T47D (cell line): Measurements from ENCODE around the gene CD40.
"Not testable (repeated sequence)": the region's sequence is repeated elsewhere in the genome, so short reads cannot be mapped to it uniquely, and the experiment has no call there.

Experiments used
- DNase-seq, 2 experiments: peaks; one replicate each; pipeline versions ENCODE4 v3.0.0 to v3.0.0-alpha.2; 2011 to 2012; ENCODE audit warnings: low read depth in 1 of 2, low spot score in 1 of 2
- JUND ChIP-seq: IDR thresholded peaks from 2 replicates; pipeline ENCODE4 v1.6.1; 2012; ENCODE audit warnings: low read depth
- in situ Hi-C: cut with HindIII; loops from 2 replicates; pipeline ENCODE4 v1.10.0; 2016; ENCODE audit warnings: low sequenced_read_pairs, low pct_unique_long_range_greater_than_20kb

Gene CD40

DNA sequence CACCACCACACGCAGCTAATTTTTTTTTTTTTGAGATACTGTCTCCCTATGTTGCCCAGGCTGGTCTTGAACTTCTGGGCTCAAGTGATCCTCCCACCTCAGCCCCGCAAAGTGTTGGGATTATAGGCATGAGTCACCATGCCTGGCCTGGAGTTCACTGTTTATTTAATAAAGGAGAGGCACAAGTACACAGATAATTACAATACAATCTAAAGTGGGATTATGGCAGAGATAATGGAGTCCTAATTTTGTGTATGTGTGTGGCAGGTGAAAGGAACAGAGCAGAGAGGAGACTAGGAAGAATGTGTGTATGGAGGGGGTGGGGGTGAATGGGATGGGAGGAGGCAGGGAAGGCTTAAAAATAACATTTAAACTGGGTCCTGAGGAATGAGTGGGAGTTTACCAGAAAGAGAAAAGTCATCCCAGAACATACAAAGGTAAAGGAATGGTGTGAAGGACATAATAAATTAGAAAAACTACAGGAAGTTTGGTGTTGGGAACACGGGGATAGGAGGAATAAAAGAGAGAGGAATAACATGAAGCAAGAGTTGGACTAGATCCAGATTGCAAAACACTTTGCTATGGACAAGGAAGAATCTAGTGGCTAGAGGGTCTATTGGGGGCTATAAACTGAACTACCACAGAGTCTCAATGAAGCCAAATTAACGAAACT lies 32.8 kb upstream of the CD40 start:
- peak in 1 of 2 experiments; percentile 21 for DNase-seq
- in situ Hi-C loops, result no loop called here

DNA sequence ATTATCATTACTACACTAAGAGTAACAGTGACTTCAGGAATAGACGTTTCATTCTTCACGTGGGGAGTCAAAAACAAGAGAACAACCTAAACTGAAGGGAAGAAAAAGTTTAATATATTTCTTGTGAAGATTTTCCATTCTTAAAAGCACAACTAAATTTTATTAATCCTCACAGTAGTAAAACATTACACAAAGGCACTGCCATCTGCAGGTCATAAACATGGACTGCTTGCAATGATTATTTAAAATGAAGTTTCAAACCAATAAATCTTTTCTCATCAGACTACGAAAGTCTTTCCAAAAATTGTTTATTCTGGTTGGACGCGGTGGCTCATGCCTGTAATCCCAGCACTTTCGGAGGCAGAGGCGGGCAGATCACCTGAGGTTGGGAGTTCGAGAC lies 31.0 kb upstream of the CD40 start:
- DNase-seq, result peak; percentile 26 to 39
- in situ Hi-C loops, result no loop called here
- TF ChIP-seq JUND, result no peak

More for the DNA sequence above, 32.8 kb upstream of the CD40 start:
- TF ChIP-seq JUND, result no peak

DNA sequence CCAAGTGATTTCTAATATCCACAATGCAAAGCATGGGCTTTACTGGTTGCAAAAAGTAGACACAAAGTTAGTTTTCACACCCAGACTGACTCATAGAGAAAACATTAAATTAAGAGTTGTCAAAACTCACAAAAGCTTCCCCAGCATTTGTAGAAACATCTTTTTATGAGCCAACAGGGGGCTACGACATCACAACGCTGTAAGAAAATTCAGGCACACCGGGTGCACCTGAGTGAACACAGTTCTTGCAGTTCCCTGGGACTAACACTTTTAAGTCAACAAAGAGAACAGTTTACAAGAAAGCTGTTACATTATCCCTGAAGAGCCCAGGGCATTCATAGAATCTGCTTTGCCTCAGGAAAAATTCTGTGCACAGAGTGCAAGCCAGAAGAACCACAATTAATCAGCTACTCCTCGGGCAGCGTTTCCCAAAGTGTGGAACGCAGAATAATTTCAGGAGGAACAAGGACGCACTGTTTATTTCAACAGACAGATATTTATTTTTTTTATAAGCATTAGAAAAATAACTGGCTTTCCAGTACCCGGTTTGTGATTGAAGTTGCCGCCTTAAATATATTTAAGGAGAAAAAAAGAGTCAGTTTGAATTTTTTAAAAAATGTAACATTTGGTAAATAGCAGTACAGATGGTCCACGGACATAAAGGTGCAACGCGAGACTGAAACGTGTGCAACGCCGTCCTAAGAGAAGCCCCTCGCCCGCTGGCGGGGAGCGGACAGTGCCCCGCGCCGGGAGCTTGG lies 29.5 kb upstream of the CD40 start:
- peak; percentile 38 to 57 for DNase-seq
- in situ Hi-C loops, result no loop called here
- TF ChIP-seq JUND, result no peak

DNA sequence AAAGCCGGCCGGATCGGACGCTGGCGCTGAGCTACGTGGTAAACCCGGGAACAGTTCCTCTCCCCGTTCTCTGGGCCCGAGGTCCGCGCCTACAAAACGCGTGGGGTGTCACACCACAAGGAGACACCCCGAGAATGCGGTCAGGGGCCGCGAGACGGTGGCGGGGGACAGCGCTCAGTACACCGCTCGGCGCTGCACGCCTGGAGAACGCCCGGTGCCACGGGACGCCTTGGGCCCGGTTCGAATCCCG lies 29.0 kb upstream of the CD40 start:
- DNase-seq, result peak in 1 of 2 experiments; percentile 11

DNA sequence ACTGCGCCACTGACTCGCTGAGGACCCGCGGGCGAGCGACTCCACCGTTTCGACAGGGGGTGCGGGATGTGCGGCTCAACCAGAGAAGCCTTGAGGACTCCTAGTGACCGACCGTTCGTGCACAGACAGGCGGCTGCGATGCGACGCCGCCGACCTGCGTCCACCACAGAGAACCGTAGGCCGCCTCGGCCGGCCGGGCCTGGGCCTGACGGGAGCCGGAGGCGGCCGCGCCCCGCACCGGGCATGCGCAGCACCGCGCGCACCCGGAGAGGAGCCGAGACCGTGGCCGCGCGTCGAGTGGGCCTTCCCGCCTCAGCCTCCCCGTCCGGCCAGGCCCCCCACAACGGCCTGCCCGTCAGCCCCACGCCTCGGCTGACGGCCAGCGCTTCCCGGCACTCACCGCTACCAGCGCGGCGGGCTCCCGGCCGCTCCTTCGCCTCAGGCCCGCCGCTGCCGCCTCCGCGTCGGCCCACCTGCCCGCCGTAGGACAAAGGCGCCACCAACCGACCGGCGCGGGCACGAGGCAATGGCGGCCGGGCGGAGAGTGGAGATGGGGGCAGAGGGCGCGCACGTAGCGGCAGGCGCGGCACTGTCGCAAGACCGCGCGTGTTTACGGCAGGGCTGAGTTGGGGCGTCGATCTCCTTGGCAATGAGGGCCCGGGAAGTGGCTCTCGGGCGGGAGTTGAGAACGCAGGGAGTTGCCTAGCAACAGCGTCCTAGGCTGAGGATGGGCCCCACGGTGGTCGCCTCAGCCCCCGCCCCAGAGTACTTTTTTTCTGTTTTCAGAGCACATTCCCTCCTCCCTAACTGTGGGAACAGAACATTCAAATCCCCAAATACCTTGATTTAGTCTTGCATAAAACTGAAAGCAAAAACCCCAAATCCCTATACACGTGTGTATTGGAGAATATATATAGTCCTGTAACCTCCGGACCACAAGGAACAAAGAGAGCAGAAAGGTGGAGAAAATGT lies 28.4 kb upstream of the CD40 start, which contains the start of gene NCOA5:
NCOA5 (minus strand) TSS at position 546 of the 972 bp plus-strand sequence. CDS start 10,538 bp downstream, outside the sequence.
- TF ChIP-seq JUND, result no peak
- in situ Hi-C loops, result no loop called here
- peak; percentile 98 to 99 for DNase-seq

More for the DNA sequence above, 29.0 kb upstream of the CD40 start:
- in situ Hi-C loops, result no loop called here
- TF ChIP-seq JUND, result no peak

DNA sequence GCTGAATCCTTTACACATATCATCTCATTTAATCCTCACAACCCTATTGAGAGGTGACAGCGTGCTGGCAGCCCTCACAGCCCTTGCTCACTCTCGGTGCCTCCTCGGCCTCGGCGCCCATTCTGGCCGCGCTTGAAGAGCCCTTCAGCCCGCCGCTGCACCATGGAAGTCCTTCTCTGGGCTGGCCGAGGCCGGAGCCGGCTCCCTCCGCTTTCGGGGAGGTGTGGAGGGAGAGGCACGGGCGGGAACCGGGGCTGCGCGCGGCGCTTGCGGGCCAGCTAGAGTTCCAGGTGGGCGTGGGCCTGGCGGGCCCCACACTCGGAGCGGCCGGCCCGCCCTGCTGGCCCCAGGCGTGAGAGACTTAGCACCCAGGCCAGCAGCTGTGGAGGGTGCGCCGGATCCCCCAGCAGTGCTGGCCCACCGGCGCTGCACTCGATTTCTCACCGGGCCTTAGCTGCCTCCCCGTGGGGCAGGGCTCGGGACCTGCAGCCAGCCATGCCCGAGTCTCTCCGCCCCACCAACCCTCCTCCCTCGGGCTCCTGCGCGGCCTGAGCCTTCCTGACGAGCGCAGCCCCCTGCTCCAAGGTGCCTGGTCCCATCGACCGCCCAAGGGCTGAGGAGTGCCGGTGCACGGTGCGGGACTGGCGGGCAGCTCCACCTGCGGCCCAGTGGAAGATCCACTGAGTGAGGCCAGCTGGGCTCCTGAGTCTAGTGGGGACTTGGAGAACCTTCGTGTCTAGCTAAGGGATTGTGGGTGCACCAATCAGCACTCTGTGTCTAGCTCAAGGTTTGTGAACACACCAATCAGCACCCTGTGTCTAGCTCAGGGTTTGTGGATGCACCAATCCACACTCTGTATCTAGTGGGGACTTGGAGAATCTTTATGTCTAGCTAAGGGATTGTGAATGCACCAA lies 26.2 kb upstream of the CD40 start:
- in situ Hi-C loops, result not testable (repeated sequence)

DNA sequence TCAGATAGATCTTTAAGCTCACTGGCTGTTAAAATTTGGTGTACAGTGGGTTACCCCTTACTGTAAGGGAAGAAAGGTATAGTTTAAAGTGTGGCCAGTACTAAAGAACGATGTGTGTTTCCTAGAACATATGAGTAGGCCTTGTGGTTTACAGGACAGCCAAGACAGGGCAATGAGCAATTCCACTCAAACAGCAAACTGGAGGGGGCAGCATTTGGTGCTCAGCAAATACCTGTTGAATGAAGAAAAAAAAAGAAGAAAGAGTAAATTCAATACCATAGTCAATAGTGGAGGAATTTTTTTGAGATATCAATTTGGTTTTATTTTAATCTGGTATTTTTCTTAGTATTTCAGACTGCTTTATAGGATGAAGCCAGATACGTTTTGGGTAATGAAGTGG lies 24.6 kb upstream of the CD40 start:
- in situ Hi-C loops, result no loop called here
- no peak for TF ChIP-seq JUND

More for the DNA sequence above, 26.2 kb upstream of the CD40 start:
- DNase-seq, result not testable (repeated sequence)

DNA sequence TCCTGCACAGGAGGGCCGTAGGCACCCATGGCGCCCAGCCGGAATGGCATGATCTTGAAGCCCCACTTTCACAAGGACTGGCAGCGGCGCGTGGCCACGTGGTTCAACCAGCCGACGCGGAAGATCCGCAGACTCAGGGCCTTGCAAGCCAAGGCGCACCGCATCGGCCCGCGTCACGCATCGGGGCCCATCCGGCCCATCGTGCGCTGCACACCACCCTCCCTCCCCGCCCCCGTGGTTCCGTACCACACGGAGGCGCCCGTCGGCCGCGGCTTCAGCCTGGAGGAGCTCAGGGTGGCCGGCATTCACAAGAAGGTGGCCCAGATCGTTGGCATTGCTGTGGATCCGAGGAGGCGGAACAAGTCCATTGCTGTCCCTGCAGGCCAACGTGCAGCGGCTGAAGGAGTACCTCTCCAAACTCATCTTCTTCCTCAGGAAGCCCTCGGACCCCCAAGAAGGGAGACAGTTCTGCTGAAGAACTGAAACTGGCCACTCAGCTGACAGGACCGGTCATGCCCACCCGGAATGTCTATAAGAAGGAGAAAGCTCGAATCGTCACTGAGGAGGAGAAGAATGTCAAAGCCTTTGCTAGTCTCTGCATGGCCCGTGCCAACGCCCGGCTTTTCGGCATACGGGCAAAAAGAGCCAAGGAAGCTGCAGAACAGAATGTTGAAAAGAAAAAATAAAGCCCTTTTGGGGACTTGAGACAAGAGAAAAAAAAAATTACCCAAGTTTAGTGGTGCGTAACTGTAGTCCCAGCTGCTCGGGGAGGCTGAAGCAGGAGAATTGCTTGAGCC lies 18.4 kb upstream of the CD40 start:
- TF ChIP-seq JUND, result no peak
- DNase-seq, result no peak
- in situ Hi-C loops, result no loop called here

More for the DNA sequence above, 24.6 kb upstream of the CD40 start:
- DNase-seq, result no peak

DNA sequence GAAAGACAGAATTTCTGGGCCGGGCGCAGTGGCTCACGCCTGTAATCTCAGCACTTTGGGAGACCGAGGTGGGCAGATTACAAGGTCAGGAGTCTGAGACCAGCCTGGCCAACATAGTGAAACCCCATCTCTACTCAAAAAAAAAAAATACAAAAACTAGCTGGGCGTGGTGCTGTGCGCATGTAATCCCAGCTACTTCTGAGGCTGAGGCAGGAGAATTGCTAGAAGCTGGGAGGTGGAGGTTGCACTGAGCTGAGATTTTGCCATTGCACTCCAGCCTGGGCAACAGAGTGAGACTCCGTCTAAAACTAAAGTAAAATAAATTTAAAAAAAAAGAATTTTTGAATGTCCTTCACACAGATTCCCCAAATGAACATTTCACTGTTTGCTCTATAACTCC lies 17.7 kb upstream of the CD40 start:
- DNase-seq, in situ Hi-C loops: not testable (repeated sequence)

DNA sequence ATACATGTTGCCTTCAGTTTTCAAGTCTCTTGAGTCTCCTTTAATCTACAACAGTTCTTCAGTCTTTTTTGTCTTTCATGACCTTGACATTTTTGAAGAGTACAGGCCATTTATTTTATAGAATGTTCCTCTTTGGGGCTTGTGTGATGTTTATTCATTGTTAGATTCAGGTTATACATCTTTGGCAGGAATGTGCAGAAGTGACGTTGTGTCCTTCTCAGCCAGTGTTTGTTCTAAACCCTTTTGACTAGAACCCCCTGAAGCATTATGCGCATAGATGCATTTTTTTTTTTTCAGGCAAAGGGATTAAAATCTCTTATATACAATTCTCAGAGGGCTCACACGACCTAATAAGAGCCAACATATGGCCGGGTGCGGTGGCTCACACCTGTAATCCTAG lies 17.1 kb upstream of the CD40 start:
- in situ Hi-C loops, result no loop called here
- no peak for TF ChIP-seq JUND
- DNase-seq, result no peak

DNA sequence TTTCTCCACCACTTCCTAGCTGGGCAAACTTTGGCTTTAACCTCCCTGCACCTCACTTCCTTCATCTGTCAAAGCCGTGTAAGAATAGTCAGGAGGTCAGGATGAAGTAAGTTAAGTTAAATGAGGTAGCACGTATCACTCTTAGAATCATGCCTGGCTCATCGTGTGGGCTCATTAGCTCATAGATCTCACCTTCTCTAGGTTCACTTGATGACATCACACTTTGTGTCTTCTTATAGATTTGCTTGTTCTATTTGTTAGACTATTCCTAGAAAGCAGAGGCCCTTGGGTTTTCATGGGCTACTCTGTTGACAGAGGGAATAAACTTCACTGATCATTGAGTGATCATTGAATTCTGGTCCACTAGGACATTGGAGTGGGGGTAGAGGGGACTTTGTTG lies 16.2 kb upstream of the CD40 start:
- no peak for TF ChIP-seq JUND
- in situ Hi-C loops, result no loop called here
- no peak for DNase-seq
